ENCODE results near the gene PDE4D. TPM values are rescaled to one million over a fixed set of nuclear protein-coding genes. Genes with fewer than 3 reads are reported as not detected.

The PDE4D gene
- total RNA-seq, 2 experiments from 2014 or later: 0.50 to 0.51 TPM

GRCh38 chr5:59535561-59535960, 358.0 kb downstream of the PDE4D start:
- TF ChIP-seq CTCF (conservative IDR thresholded peaks at IDR 0.05; ENCODE audit: low read length): no peak
- TF ChIP-seq EZH2phosphoT487 (IDR thresholded peaks at IDR 0.05; ENCODE audit: borderline replicate concordance, low read depth, low read length): no peak
- DNase-seq (ENCODE audit: low spot score): no peak
- Histone ChIP-seq H3K27ac (ENCODE audit: low read depth, low read length, poor library complexity, severe bottlenecking) (no peak overlapping the region), H2AFZ (ENCODE audit: low read length) (no peak overlapping the region), H3K4me2 (ENCODE audit: low read length) (no peak overlapping the region), H3K36me3 (ENCODE audit: insufficient read depth, low read length) (no peaks in the 10 kb centered on the region), H4K20me1 (ENCODE audit: insufficient read depth, low read length) (no peaks in the 10 kb centered on the region), H3K4me1 (ENCODE audit: insufficient read depth, low read length, poor library complexity, severe bottlenecking) (no peaks in the 10 kb centered on the region), H3K9me3 (ENCODE audit: low read length) (no peaks in the 10 kb centered on the region), H3K9me2 (ENCODE audit: insufficient read depth, low read length) (no peaks in the 10 kb centered on the region), H3K79me2 (ENCODE audit: insufficient read depth, low read depth, low read length) (no peaks in the 10 kb centered on the region), H3K4me3 (ENCODE audit: low read depth, low read length, poor library complexity, severe bottlenecking) (no peak overlapping the region)
- BruUV-seq (replicated peaks): no TSS peak
- intact Hi-C loops (cut with micrococcal nuclease; ENCODE audit: unreplicated experiment): no loop called here
- CTCF ChIA-PET (ENCODE audit: unreplicated experiment): no interaction called here
- POLR2A ChIA-PET: interaction anchor here (0.7 to 0.8 kb wide), 2 partner anchors 38 to 1505 kb away, joined by 3 read pairs; no protein-coding TSS in a partner anchor

GRCh38 chr5:59533730-59534108, 359.8 kb downstream of the PDE4D start:
- H3K9me2 ChIP-seq (ENCODE audit: insufficient read depth, low read length): no peaks in the 10 kb centered on the region
- no peaks in the 10 kb centered on the region for H4K20me1 ChIP-seq (ENCODE audit: insufficient read depth, low read length)
- no peak overlapping the region for H2AFZ ChIP-seq (ENCODE audit: low read length)
- CTCF ChIA-PET (ENCODE audit: unreplicated experiment): no interaction called here
- BruUV-seq (replicated peaks): no TSS peak
- H3K79me2 ChIP-seq (ENCODE audit: insufficient read depth, low read depth, low read length): no peaks in the 10 kb centered on the region
- TF ChIP-seq CTCF (conservative IDR thresholded peaks at IDR 0.05; ENCODE audit: low read length): no peak
- no peak for TF ChIP-seq EZH2phosphoT487 (IDR thresholded peaks at IDR 0.05; ENCODE audit: borderline replicate concordance, low read depth, low read length)
- no peaks in the 10 kb centered on the region for H3K36me3 ChIP-seq (ENCODE audit: insufficient read depth, low read length)
- intact Hi-C loops (cut with micrococcal nuclease; ENCODE audit: unreplicated experiment): no loop called here
- POLR2A ChIA-PET: no interaction called here
- H3K4me2 ChIP-seq (ENCODE audit: low read length): no peak overlapping the region
- DNase-seq (ENCODE audit: low spot score): no peak
- no peaks in the 10 kb centered on the region for H3K4me1 ChIP-seq (ENCODE audit: insufficient read depth, low read length, poor library complexity, severe bottlenecking)
- no peaks in the 10 kb centered on the region for H3K9me3 ChIP-seq (ENCODE audit: low read length)
- H3K27ac ChIP-seq (ENCODE audit: low read depth, low read length, poor library complexity, severe bottlenecking): no peak overlapping the region
- H3K4me3 ChIP-seq (ENCODE audit: low read depth, low read length, poor library complexity, severe bottlenecking): no peak overlapping the region

GRCh38 chr5:59532979-59533729, 360.4 kb downstream of the PDE4D start:
- Histone ChIP-seq H3K9me2 (ENCODE audit: insufficient read depth, low read length) (no peaks in the 10 kb centered on the region), H3K79me2 (ENCODE audit: insufficient read depth, low read depth, low read length) (no peaks in the 10 kb centered on the region), H3K9me3 (ENCODE audit: low read length) (no peaks in the 10 kb centered on the region), H2AFZ (ENCODE audit: low read length) (no peak overlapping the region), H3K4me1 (ENCODE audit: insufficient read depth, low read length, poor library complexity, severe bottlenecking) (no peaks in the 10 kb centered on the region), H3K36me3 (ENCODE audit: insufficient read depth, low read length) (no peaks in the 10 kb centered on the region), H4K20me1 (ENCODE audit: insufficient read depth, low read length) (no peaks in the 10 kb centered on the region), H3K4me3 (ENCODE audit: low read depth, low read length, poor library complexity, severe bottlenecking) (no peak overlapping the region), H3K4me2 (ENCODE audit: low read length) (no peak overlapping the region), H3K27ac (ENCODE audit: low read depth, low read length, poor library complexity, severe bottlenecking) (no peak overlapping the region)
- no peak for TF ChIP-seq CTCF (conservative IDR thresholded peaks at IDR 0.05; ENCODE audit: low read length)
- TF ChIP-seq EZH2phosphoT487 (IDR thresholded peaks at IDR 0.05; ENCODE audit: borderline replicate concordance, low read depth, low read length): no peak
- no TSS peak for BruUV-seq (replicated peaks)
- ChIA-PET CTCF (ENCODE audit: unreplicated experiment) (no interaction called here), POLR2A (interaction anchor here (0.6 kb wide), 1 partner anchor 171 kb away, joined by 3 read pairs; no protein-coding TSS in a partner anchor)
- DNase-seq (ENCODE audit: low spot score): no peak
- intact Hi-C loops (cut with micrococcal nuclease; ENCODE audit: unreplicated experiment): no loop called here
